Measurements from ENCODE around the gene THSD4.

DNA sequence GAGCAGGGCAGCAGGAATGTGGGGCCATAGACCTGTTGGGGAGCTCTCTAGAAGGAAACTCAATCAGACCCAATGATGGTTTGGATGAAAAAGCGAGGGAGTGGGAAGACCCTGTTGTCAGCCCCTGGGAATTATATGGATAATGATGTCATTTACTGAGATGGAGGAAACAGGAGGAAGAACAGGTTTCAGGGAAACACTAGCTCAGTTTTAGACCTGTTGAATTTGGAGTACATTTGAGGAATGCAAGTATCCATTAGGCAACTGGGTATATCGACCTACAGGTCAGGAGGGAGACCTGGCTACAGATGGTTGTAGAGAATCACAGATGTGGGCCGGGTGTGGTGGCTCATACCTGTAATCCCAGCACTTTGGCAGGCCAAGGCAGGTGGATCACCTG lies 428.1 kb downstream of the THSD4 start:
- TF ChIP-seq, protein P1, sequence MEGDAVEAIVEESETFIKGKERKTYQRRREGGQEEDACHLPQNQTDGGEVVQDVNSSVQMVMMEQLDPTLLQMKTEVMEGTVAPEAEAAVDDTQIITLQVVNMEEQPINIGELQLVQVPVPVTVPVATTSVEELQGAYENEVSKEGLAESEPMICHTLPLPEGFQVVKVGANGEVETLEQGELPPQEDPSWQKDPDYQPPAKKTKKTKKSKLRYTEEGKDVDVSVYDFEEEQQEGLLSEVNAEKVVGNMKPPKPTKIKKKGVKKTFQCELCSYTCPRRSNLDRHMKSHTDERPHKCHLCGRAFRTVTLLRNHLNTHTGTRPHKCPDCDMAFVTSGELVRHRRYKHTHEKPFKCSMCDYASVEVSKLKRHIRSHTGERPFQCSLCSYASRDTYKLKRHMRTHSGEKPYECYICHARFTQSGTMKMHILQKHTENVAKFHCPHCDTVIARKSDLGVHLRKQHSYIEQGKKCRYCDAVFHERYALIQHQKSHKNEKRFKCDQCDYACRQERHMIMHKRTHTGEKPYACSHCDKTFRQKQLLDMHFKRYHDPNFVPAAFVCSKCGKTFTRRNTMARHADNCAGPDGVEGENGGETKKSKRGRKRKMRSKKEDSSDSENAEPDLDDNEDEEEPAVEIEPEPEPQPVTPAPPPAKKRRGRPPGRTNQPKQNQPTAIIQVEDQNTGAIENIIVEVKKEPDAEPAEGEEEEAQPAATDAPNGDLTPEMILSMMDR (IDR thresholded peaks at IDR 0.05) = no peak
- no peak for TF ChIP-seq POLR2AphosphoS5 (IDR thresholded peaks at IDR 0.05; ENCODE audit: insufficient read depth in 1 of 2, low read depth in 1 of 2)
- no peak for TF ChIP-seq POLR2A (IDR thresholded peaks at IDR 0.05)
